ENCODE measurements around the gene RUNX1.

RUNX1 gene

DNA sequence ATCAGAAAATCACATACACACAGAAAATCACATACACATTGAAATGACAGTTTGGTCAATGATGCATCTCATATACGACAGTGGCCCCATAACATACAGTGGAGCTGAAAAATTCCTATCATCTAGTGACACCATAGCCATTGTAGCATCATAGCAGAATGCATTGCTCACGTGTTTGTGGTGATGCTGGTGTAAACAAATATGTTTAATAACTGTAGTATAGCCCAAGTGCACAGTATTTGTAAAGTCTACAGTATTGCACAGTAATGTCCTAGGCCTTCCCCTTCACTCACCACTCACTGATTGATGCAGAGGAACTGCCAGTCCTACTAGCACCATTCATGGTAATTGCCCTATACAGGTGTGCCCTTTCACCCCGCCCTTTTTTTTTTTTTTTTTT, 30.1 kb upstream of the RUNX1 start:
- Histone ChIP-seq H3K4me2 (ENCODE audit: low read length) (no peak overlapping the region), H3K4me3 (ENCODE audit: low read length) (no peak overlapping the region), H3K56ac (ENCODE audit: low read length) (no peak overlapping the region), H2AK5ac (ENCODE audit: low read length) (no peak overlapping the region), H2BK120ac (ENCODE audit: low read depth, low read length) (no peak overlapping the region), H3K27ac (ENCODE audit: low read depth, low read length) (no peak overlapping the region), H4K8ac (ENCODE audit: low read depth, low read length) (no peak overlapping the region), H3K79me1 (ENCODE audit: low read length) (no peaks in the 10 kb centered on the region), H3K18ac (ENCODE audit: low read length) (no peak overlapping the region), H3K23ac (ENCODE audit: low read length) (no peak overlapping the region), H4K5ac (ENCODE audit: low read length) (no peak overlapping the region), H3K79me2 (ENCODE audit: control insufficient read depth, insufficient read depth, low read length) (no peaks in the 10 kb centered on the region), H2BK15ac (replicated peaks; ENCODE audit: low read depth) (no peak overlapping the region), H3K27me3 (ENCODE audit: insufficient read depth, low read length, poor library complexity) (no peaks in the 10 kb centered on the region), H3K4me1 (ENCODE audit: control insufficient read depth, low read depth, low read length) (no peaks in the 10 kb centered on the region), H2BK5ac (ENCODE audit: low read length) (no peak overlapping the region), H3K36me3 (ENCODE audit: control insufficient read depth, insufficient read depth, low read length) (no peaks in the 10 kb centered on the region), H3K9ac (ENCODE audit: low read length) (no peak overlapping the region), H3K4ac (ENCODE audit: low read depth, low read length) (no peak overlapping the region)
- no CpG with 5 or more reads among the region's 3 CpGs for WGBS (ENCODE audit: extremely low coverage, insufficient coverage, low lambda C conversion rate)
- DNase-seq: no peak

DNA sequence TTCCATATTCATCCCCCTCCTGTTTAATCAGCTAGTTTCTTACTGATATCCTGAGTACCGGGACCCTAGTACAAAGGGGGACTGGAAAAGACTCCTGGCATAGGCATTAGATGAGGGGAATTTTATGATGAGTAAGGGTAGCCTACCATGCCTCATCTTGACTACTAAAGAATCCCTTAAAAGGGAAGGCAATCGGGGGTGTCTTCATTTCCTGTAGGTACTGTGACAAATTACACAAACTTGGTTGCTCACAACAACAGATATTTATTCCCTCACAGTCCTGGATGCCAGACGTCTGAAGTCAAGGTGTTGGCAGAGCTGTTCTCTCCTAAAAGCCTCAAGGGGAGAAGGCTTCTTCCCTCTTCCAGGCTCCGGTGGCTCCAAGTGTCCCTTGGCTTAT, 28.9 kb upstream of the RUNX1 start:
- Histone ChIP-seq H3K4me1 (ENCODE audit: control insufficient read depth, low read depth, low read length) (no peaks in the 10 kb centered on the region), H4K8ac (ENCODE audit: low read depth, low read length) (no peak overlapping the region), H3K56ac (ENCODE audit: low read length) (no peak overlapping the region), H2AK5ac (ENCODE audit: low read length) (no peak overlapping the region), H2BK120ac (ENCODE audit: low read depth, low read length) (no peak overlapping the region), H3K79me1 (ENCODE audit: low read length) (no peaks in the 10 kb centered on the region), H2BK15ac (replicated peaks; ENCODE audit: low read depth) (no peak overlapping the region), H3K79me2 (ENCODE audit: control insufficient read depth, insufficient read depth, low read length) (no peaks in the 10 kb centered on the region), H3K27me3 (ENCODE audit: insufficient read depth, low read length, poor library complexity) (peaks cover 2% of the 10 kb centered on the region), H3K4me2 (ENCODE audit: low read length) (no peak overlapping the region), H3K27ac (ENCODE audit: low read depth, low read length) (no peak overlapping the region), H2BK5ac (ENCODE audit: low read length) (no peak overlapping the region), H3K4me3 (ENCODE audit: low read length) (no peak overlapping the region), H3K4ac (ENCODE audit: low read depth, low read length) (no peak overlapping the region), H3K23ac (ENCODE audit: low read length) (no peak overlapping the region), H4K5ac (ENCODE audit: low read length) (no peak overlapping the region), H3K9ac (ENCODE audit: low read length) (no peak overlapping the region), H3K36me3 (ENCODE audit: control insufficient read depth, insufficient read depth, low read length) (no peaks in the 10 kb centered on the region), H3K18ac (ENCODE audit: low read length) (no peak overlapping the region)
- DNase-seq: peak; percentile 25
- WGBS (ENCODE audit: extremely low coverage, insufficient coverage, low lambda C conversion rate): no CpG with 5 or more reads among the region's 4 CpGs

DNA sequence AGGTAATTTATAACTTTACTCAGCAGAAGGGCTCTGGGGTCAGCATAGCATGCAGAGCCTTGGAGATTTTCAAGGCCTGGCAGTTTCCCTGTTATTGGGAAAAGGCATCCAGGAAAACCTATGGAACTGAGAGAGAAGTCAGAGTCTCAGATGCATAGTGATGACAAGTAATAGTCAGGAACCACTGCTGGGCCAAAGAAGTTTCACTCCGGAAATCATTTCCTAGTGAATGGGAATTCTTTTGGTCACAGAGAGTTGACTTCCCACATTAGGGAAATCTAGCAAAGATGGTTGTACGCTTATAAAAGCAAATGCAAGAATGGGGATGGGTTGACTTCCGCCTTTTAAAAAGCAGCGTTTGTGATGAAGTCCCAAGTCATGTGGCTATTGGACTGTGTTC, 28.4 kb upstream of the RUNX1 start:
- no peak overlapping the region for H2BK120ac ChIP-seq (ENCODE audit: low read depth, low read length)
- no peaks in the 10 kb centered on the region for H3K36me3 ChIP-seq (ENCODE audit: control insufficient read depth, insufficient read depth, low read length)
- H2BK15ac ChIP-seq (replicated peaks; ENCODE audit: low read depth): no peak overlapping the region
- H3K4me3 ChIP-seq (ENCODE audit: low read length): no peak overlapping the region
- H3K9ac ChIP-seq (ENCODE audit: low read length): no peak overlapping the region
- DNase-seq: no peak
- no CpG with 5 or more reads among the region's 4 CpGs for WGBS (ENCODE audit: extremely low coverage, insufficient coverage, low lambda C conversion rate)
- no peak overlapping the region for H3K56ac ChIP-seq (ENCODE audit: low read length)
- H2AK5ac ChIP-seq (ENCODE audit: low read length): no peak overlapping the region
- no peak overlapping the region for H3K23ac ChIP-seq (ENCODE audit: low read length)
- no peak overlapping the region for H3K4me2 ChIP-seq (ENCODE audit: low read length)
- peaks cover 2% of the 10 kb centered on the region for H3K27me3 ChIP-seq (ENCODE audit: insufficient read depth, low read length, poor library complexity)
- H3K18ac ChIP-seq (ENCODE audit: low read length): no peak overlapping the region
- no peak overlapping the region for H4K5ac ChIP-seq (ENCODE audit: low read length)
- H3K27ac ChIP-seq (ENCODE audit: low read depth, low read length): no peak overlapping the region
- no peaks in the 10 kb centered on the region for H3K79me2 ChIP-seq (ENCODE audit: control insufficient read depth, insufficient read depth, low read length)
- H3K79me1 ChIP-seq (ENCODE audit: low read length): no peaks in the 10 kb centered on the region
- H3K4me1 ChIP-seq (ENCODE audit: control insufficient read depth, low read depth, low read length): no peaks in the 10 kb centered on the region
- no peak overlapping the region for H3K4ac ChIP-seq (ENCODE audit: low read depth, low read length)
- H2BK5ac ChIP-seq (ENCODE audit: low read length): no peak overlapping the region
- no peak overlapping the region for H4K8ac ChIP-seq (ENCODE audit: low read depth, low read length)

DNA sequence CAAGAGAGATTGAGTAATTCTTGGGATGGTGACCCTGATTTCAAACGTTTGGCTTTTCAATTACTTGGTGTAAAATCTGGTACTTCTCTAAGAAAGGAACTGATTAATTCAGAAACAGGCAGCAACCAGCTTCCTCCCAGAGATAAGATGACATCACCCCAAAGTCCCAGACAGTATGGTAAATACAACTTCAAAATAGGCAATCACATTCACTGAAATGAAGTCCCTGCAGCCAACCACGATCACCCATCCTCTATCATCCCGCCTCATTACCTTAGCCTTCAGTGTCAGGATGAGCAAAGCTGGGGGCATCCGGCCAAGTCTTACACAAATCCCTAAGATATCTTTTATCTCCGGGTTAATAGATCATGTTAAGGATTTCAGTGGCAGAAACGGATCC, 26.4 kb upstream of the RUNX1 start:
- peaks cover 2% of the 10 kb centered on the region for H3K27me3 ChIP-seq (ENCODE audit: insufficient read depth, low read length, poor library complexity)
- no peak overlapping the region for H2BK5ac ChIP-seq (ENCODE audit: low read length)
- H3K4me2 ChIP-seq (ENCODE audit: low read length): no peak overlapping the region
- H3K79me2 ChIP-seq (ENCODE audit: control insufficient read depth, insufficient read depth, low read length): no peaks in the 10 kb centered on the region
- no peak overlapping the region for H2BK120ac ChIP-seq (ENCODE audit: low read depth, low read length)
- peak; percentile 55 for DNase-seq
- no peaks in the 10 kb centered on the region for H3K4me1 ChIP-seq (ENCODE audit: control insufficient read depth, low read depth, low read length)
- H2BK15ac ChIP-seq (replicated peaks; ENCODE audit: low read depth): no peak overlapping the region
- H3K79me1 ChIP-seq (ENCODE audit: low read length): no peaks in the 10 kb centered on the region
- H4K8ac ChIP-seq (ENCODE audit: low read depth, low read length): no peak overlapping the region
- no peak overlapping the region for H3K4ac ChIP-seq (ENCODE audit: low read depth, low read length)
- H3K56ac ChIP-seq (ENCODE audit: low read length): no peak overlapping the region
- no peak overlapping the region for H3K4me3 ChIP-seq (ENCODE audit: low read length)
- H3K36me3 ChIP-seq (ENCODE audit: control insufficient read depth, insufficient read depth, low read length): no peaks in the 10 kb centered on the region
- no CpG with 5 or more reads among the region's 6 CpGs for WGBS (ENCODE audit: extremely low coverage, insufficient coverage, low lambda C conversion rate)
- H3K18ac ChIP-seq (ENCODE audit: low read length): no peak overlapping the region
- H3K27ac ChIP-seq (ENCODE audit: low read depth, low read length): no peak overlapping the region
- H2AK5ac ChIP-seq (ENCODE audit: low read length): no peak overlapping the region
- H4K5ac ChIP-seq (ENCODE audit: low read length): no peak overlapping the region
- no peak overlapping the region for H3K23ac ChIP-seq (ENCODE audit: low read length)
- H3K9ac ChIP-seq (ENCODE audit: low read length): no peak overlapping the region

DNA sequence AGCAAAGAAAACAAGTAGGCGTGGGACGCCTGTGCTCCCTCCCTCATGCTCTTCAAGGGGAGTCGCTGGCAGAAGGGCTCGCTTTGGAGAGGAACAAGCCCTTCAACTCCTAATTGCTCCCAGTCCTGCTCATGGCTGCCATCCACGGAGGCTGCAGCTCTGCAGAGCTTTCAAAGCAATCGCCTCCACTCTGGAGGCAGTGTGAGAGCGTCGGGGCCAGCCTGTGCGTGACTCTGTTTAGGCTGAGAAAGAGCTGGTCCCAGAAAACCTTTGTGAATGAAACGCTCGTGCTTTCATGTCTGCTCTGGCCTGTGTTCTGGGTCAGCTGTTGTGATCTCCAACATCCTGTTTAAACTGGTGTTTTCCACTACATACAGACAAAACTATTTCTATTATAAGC, 23.9 kb upstream of the RUNX1 start:
- Histone ChIP-seq H3K36me3 (ENCODE audit: control insufficient read depth, insufficient read depth, low read length) (no peaks in the 10 kb centered on the region), H2BK120ac (ENCODE audit: low read depth, low read length) (no peak overlapping the region), H4K8ac (ENCODE audit: low read depth, low read length) (no peak overlapping the region), H4K5ac (ENCODE audit: low read length) (no peak overlapping the region), H3K79me1 (ENCODE audit: low read length) (no peaks in the 10 kb centered on the region), H3K9ac (ENCODE audit: low read length) (no peak overlapping the region), H2BK5ac (ENCODE audit: low read length) (no peak overlapping the region), H3K56ac (ENCODE audit: low read length) (no peak overlapping the region), H2AK5ac (ENCODE audit: low read length) (no peak overlapping the region), H3K18ac (ENCODE audit: low read length) (no peak overlapping the region), H3K27ac (ENCODE audit: low read depth, low read length) (no peak overlapping the region), H3K79me2 (ENCODE audit: control insufficient read depth, insufficient read depth, low read length) (no peaks in the 10 kb centered on the region), H3K4me1 (ENCODE audit: control insufficient read depth, low read depth, low read length) (no peaks in the 10 kb centered on the region), H3K4me2 (ENCODE audit: low read length) (no peak overlapping the region), H2BK15ac (replicated peaks; ENCODE audit: low read depth) (no peak overlapping the region), H3K27me3 (ENCODE audit: insufficient read depth, low read length, poor library complexity) (peaks cover 2% of the 10 kb centered on the region), H3K4ac (ENCODE audit: low read depth, low read length) (no peak overlapping the region), H3K23ac (ENCODE audit: low read length) (no peak overlapping the region), H3K4me3 (ENCODE audit: low read length) (no peak overlapping the region)
- no CpG with 5 or more reads among the region's 11 CpGs for WGBS (ENCODE audit: extremely low coverage, insufficient coverage, low lambda C conversion rate)
- no peak for DNase-seq

DNA sequence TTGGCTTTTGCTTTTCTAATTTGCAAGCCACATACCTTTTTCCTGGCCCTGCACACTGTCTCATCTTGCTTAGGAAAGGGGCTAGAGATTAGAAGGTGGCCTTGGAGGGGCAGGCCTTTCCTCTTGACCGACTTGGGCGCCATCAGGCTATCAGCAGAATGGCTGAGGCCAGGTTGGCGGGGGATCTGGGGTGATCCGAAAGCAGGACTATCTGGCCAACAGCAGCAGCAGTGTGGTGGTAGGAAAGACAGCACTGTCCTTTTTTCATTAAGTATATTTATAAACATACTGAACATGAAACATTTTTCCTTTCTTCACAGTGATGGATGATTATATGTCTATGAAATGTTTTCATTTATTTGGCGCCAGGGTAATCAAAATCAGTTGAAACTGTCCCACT, 23.5 kb upstream of the RUNX1 start:
- Histone ChIP-seq H2BK15ac (replicated peaks; ENCODE audit: low read depth) (no peak overlapping the region), H3K4me1 (ENCODE audit: control insufficient read depth, low read depth, low read length) (no peaks in the 10 kb centered on the region), H3K4ac (ENCODE audit: low read depth, low read length) (no peak overlapping the region), H3K9ac (ENCODE audit: low read length) (no peak overlapping the region), H2AK5ac (ENCODE audit: low read length) (no peak overlapping the region), H3K23ac (ENCODE audit: low read length) (no peak overlapping the region), H4K8ac (ENCODE audit: low read depth, low read length) (no peak overlapping the region), H2BK5ac (ENCODE audit: low read length) (no peak overlapping the region), H3K27ac (ENCODE audit: low read depth, low read length) (no peak overlapping the region), H3K79me2 (ENCODE audit: control insufficient read depth, insufficient read depth, low read length) (no peaks in the 10 kb centered on the region), H2BK120ac (ENCODE audit: low read depth, low read length) (no peak overlapping the region), H3K56ac (ENCODE audit: low read length) (no peak overlapping the region), H3K18ac (ENCODE audit: low read length) (no peak overlapping the region), H4K5ac (ENCODE audit: low read length) (no peak overlapping the region), H3K27me3 (ENCODE audit: insufficient read depth, low read length, poor library complexity) (peaks cover 2% of the 10 kb centered on the region), H3K4me2 (ENCODE audit: low read length) (no peak overlapping the region), H3K36me3 (ENCODE audit: control insufficient read depth, insufficient read depth, low read length) (no peaks in the 10 kb centered on the region), H3K79me1 (ENCODE audit: low read length) (no peaks in the 10 kb centered on the region), H3K4me3 (ENCODE audit: low read length) (no peak overlapping the region)
- WGBS (ENCODE audit: extremely low coverage, insufficient coverage, low lambda C conversion rate): no CpG with 5 or more reads among the region's 5 CpGs
- no peak for DNase-seq
